NK-92 (cell line): ENCODE measurements around the gene SMIM44.
"Not testable (repeated sequence)": the region's sequence is repeated elsewhere in the genome, so short reads cannot be mapped to it uniquely, and the experiment has no call there.

ENCODE experiments used
- DNase-seq: peaks from one replicate; lab custom pipeline; 2025; ENCODE audit not compliant: unreplicated experiment; lab: John Stamatoyannopoulos, UW

The SMIM44 gene

GRCh38 chr19:3483226-3483628 lies at the start of gene SMIM44:
Gene SMIM44, minus strand, starts transcription at chr19:3483441. Its CDS starts 38 bp downstream, at chr19:3483403.
- no peak for DNase-seq

- DNase-seq = no peak
These were observed 49.8 kb upstream of the SMIM44 start for GRCh38 chr19:3533033-3533432.

GRCh38 chr19:3532154-3532786 lies 49.0 kb upstream of the SMIM44 start:
- no peak for DNase-seq

GRCh38 chr19:3531716-3532115 lies 48.5 kb upstream of the SMIM44 start:
- DNase-seq = no peak

- no peak for DNase-seq
These were observed 47.1 kb upstream of the SMIM44 start for GRCh38 chr19:3530389-3530788.

GRCh38 chr19:3529299-3529698 lies 46.1 kb upstream of the SMIM44 start:
- DNase-seq = not testable (repeated sequence)

GRCh38 chr19:3528539-3529211 lies 45.4 kb upstream of the SMIM44 start:
- no peak for DNase-seq

DNA sequence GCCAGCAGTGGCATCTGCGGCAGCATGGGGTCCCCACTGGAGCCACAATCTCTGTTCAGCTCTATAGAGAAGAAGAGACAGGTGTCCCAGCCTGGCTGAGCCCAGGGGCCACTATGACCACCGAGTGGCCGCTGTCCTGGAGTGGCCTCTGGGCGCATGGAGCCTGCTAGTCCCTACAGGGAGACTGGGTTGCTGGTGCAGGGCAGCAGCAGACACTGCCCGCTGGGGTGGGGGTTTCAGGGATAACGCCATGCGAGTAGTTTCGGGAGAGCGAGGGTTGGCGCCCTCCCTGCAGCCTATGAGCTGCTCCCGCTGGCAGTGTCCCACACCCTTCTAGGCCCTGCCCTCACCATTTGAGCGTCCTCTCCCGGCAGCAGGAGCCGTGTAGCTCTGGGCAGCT lies 44.8 kb upstream of the SMIM44 start:
- DNase-seq = no peak

GRCh38 chr19:3527238-3527910 lies 44.1 kb upstream of the SMIM44 start:
- DNase-seq = no peak

GRCh38 chr19:3526507-3527237 lies 43.4 kb upstream of the SMIM44 start:
- DNase-seq = no peak

- DNase-seq = no peak
These were observed 41.7 kb upstream of the SMIM44 start for GRCh38 chr19:3524904-3525451.

GRCh38 chr19:3524078-3524842 lies 41.0 kb upstream of the SMIM44 start:
- no peak for DNase-seq

DNA sequence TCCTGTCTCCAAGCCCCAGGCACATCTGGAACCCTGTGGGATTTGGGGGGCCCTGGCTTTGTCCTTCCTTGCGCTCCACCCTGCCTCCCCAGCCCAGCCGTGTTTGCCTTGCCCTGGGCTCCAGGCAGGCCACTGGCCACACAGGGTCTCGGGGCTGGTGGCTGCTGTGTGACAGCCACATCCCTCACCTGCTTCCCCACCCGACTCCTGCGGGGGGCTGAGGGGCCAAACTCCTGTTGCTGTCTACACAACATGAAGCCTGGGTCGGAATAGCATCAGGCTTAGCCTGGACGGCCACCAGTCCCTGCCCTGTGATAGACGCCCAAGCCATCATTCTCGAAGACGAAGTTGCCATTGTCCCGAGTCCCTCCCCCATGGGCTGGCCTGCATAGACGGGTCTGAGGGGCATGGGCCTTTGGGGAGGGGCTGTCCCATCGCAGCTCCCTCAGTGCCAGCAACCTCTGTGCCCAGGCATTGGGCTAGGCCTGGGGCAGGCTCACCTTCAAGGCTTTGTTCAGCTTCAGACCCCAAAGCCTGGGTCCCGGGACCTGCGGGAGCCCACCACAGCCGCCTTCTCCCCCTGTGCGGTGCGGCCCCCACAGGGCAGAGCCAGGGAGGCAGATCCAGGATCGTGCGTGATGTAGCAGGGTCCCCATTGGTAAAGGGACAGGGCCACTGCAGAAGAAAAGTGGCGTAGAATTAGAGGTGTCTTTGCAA lies 40.3 kb upstream of the SMIM44 start:
- DNase-seq = no peak

GRCh38 chr19:3522421-3523360 lies 39.5 kb upstream of the SMIM44 start:
- no peak for DNase-seq

DNA sequence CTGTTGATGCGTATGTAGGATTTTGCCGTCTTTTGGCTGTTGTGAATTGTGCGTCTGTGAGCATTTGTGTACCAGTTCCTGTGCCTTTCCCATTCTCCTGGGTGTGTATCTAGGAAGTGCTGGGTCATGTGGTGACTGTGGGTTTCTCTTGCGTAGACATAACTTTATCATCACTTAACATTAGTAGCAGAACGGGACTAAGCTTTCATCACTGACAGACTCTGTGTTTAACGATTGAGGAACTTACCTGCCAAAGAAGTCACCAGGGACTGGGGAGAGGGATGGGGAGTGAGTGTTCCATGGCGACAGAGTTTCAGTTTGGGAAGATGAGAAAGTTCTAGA lies 37.8 kb upstream of the SMIM44 start:
- no peak for DNase-seq

- no peak for DNase-seq
These were observed 37.2 kb upstream of the SMIM44 start for GRCh38 chr19:3520166-3521103.

- DNase-seq = no peak
These were observed 35.9 kb upstream of the SMIM44 start for GRCh38 chr19:3519126-3519525.

DNA sequence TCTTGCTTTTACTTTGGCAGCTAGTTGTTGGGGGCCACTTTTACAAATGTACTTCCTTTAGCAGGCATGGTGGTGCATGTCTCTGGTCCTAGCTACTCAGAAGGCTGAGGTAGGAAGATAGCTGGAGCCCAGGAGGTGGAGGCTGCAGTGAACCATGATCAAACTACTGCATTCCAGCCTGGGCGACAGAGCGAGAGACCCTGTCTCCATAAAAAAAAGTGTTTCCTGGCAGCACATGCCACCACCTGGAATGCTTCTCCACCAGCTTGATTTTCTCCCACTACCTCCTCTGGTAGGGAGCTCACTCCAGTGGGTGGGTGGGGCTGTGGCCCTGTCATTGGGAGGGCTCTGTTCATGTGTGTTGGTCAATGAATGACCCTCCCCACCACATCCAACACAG lies 35.4 kb upstream of the SMIM44 start:
- no peak for DNase-seq
